8988T (cell line): ENCODE results near the gene HMG20A.
"Not testable (repeated sequence)": the region's sequence is repeated elsewhere in the genome, so short reads cannot be mapped to it uniquely, and the experiment has no call there.

Experiments
- DNase-seq: peaks from one replicate; pipeline ENCODE4 v3.0.0; 2011

The HMG20A gene

GRCh38 chr15:77420610-77421369, at the start of gene HMG20A:
TSS of gene HMG20A (plus strand) at chr15:77420888. CDS start at chr15:77458408, 37,520 bp downstream.
- no peak for DNase-seq

DNA sequence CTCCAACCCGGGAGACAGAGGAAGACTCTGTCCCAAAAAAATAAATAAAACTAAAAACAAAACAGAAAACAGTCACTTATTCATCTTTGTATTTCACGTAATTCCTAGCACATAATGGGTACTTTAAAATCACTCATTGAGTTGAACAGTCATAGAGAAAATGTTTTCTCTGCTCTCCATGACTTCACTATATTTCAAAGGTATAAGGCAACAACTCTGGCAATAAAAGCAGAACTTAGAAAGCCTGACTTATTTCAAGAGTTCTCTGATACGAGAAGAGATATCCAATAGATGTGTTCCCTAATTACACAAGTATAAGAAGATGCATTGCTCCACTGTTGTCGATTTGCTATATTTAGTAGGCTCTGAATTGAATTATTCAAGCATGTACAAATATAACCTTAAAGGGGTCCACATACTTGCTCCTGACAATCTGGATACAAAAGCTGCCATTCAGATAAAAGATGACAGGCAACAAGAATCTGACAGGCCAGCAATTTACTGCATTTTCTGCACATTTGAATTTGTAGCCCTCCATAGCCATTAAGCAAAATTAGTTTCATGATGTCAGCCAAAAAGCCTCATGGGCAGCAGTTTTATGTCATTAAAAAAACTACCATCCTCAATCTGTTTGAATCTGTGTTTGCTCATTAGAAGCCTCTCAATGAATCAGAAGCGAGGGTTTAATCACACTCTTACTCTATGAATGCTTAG, 48.7 kb upstream of the HMG20A start:
- no peak for DNase-seq

- DNase-seq: no peak
These were observed 47.2 kb upstream of the HMG20A start for GRCh38 chr15:77373441-77373840.

DNA sequence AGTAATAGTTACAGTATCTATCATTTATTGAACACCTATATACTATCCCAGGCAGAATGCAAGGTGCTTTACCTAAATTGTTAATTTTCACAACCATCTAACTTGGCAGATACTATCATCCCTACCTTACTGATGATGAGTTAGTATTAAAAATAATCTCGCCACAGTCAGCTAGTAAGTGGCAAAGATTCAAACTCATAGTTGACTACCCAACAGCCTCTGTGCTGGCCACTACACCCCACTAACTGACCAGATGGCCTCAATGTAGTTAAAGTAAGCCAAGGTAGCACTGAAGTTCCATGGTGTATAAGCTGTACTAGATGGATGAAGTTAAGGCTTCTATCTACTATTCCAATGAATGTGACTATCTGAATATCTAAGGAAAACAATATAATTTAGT, 45.6 kb upstream of the HMG20A start:
- no peak for DNase-seq

DNA sequence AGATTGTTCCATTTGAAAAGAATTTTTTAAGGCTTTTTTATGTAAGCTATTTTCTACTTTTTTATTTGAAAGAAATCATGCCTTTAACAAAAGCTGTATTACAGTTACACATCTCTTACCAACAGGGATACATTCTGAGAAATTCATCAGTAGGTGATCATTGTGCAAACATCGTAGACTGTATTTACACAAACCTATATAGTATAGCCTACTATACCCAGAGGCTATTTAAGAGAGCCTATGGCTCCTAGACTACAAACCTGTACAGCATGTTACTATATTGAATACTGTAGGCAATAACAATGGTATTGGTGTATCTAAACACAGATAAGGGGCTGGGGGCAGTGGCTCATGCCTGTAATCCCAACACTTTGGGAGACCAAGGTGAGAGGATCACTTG, 43.9 kb upstream of the HMG20A start:
- no peak for DNase-seq

DNA sequence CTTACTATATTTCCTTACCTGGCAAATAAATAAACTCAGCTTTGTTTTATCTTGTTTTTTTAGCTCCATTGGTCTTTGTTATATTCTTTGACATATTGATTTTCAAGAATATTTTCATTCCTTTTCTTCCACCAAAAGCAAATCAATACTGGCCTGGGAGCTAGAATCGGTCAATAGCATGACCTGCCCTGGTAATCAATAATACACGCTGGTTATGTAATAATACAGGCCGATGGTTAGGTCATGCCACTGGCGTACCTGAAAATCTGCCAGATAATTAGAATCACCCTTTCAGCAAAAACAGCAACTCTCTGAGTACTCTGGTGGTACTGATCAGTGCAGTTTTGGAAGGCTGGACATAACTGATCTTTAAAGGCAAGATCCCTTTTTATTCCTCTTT, 40.7 kb upstream of the HMG20A start:
- DNase-seq: no peak

DNA sequence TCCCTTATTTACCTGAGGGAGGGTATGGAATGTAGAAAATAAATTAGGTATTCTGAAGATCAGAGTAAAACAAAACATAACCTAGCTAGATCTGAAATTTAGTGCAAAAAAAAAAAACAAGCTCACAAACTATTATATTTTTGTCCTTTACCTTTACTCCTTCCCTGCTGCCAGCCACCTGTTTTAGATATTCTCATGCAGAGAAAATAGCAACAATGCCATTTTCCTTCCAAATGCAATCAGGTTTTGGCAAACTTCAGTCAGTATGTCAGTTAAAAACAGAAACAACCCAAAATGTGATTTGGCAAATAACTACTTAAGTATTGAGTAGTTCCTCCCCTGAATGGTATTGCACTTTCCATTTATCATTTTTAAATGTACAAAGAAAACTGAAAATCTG, 36.6 kb upstream of the HMG20A start:
- DNase-seq: no peak

- no peak for DNase-seq
These were observed 35.9 kb upstream of the HMG20A start for GRCh38 chr15:77384589-77385359.

DNA sequence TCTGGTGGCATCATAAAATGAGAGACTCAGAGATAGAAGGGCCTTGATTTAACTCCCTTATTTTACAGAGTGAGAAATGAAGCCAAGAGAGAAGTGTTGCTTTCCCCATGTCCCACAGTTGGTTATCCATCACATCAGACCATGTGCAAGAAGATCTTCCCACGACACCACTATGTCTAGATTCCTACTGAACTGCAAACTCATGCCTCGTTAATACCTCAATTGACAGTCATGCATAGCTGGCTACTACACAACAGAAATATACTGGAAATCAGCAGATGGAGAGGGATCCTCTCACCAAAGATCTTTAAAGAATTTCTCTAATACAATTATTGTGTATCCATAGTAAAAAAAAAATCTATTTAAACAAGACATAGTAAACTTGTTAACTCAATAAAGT, 34.1 kb upstream of the HMG20A start:
- DNase-seq: no peak

DNA sequence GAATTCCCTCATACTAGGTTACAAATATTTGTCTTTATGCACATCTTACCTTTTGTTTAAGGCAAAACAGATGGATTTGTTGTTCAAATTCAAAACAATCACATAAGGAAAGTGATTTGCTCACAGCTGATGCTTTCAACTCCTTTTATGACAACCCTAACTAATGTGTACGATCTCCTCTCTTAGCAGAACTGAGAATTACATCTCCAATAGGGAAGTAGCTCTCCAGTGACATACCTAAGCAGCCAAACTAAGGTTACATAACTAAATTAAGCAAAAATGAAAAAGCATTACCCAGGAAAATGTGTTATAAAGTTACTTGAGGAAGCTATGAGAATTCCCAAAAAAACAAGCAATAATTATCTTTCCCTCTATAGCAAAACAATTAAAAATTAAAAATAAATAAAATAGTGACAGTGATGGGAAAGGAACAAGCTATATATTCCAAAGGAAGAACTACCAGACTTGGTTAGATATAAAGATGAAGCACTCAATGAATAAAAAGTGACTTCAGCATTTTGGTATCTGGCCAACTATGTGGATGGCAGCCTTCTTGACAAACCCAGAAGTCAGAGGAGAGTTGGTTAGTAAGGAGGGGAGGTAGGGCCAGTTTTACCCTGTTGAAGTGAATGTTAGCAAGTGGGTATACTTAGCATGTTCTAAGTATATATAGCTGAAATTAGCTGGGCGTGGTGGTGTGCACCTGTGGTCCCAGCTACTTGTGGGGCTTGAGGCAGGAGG, 33.2 kb upstream of the HMG20A start:
- DNase-seq: no peak

DNA sequence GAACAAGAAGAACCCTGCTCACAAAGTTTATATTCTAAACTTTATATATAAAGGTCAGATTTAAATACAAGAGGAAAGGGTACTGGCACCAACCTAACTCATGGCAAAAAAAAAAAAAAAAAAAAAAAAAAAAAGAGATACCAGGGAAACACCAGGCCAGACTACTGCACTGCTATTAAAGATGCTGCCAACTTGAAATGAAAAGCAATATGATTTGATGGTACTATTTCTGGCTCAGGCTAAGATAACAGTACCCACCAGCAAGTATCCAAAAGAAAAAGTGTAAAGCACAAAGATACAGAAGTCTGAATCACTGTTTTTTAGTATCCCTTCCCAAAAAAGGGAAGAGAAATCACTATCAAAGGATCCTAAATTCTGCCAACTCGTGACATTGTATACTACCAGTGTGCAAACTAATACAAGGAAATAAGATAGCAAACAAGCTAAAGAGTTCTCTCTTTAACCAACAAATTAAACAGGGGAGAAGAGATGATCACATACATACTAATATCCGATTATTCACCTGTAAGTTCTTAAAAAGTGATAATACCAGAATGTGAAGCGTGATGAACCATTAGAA, 29.2 kb upstream of the HMG20A start:
- no peak for DNase-seq

- DNase-seq: no peak
These were observed 27.8 kb upstream of the HMG20A start for GRCh38 chr15:77392762-77393470.

GRCh38 chr15:77393471-77393840, 27.2 kb upstream of the HMG20A start:
- DNase-seq: no peak

- DNase-seq: no peak
These were observed 25.5 kb upstream of the HMG20A start for GRCh38 chr15:77395013-77395774.

- no peak for DNase-seq
These were observed 24.0 kb upstream of the HMG20A start for GRCh38 chr15:77396692-77397091.

DNA sequence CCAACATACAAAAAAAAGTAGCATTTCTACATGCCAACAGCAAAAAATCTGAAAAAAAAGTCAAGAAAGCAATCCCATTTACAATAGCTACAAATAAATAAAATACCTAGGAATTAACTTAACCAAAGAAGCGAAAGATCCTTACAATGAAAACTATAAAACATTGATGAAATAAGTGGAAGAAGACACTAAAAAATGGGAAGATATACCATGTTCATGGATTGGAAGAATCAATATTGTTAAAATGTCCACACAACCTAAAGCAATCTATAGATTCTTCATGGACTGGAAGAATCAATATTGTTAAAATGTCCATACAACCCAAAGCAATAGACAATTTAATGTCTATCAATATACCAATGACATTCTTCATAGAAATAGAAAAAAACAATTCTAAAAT, 21.8 kb upstream of the HMG20A start:
- no peak for DNase-seq

GRCh38 chr15:77400258-77400657, 20.4 kb upstream of the HMG20A start:
- DNase-seq: no peak

DNA sequence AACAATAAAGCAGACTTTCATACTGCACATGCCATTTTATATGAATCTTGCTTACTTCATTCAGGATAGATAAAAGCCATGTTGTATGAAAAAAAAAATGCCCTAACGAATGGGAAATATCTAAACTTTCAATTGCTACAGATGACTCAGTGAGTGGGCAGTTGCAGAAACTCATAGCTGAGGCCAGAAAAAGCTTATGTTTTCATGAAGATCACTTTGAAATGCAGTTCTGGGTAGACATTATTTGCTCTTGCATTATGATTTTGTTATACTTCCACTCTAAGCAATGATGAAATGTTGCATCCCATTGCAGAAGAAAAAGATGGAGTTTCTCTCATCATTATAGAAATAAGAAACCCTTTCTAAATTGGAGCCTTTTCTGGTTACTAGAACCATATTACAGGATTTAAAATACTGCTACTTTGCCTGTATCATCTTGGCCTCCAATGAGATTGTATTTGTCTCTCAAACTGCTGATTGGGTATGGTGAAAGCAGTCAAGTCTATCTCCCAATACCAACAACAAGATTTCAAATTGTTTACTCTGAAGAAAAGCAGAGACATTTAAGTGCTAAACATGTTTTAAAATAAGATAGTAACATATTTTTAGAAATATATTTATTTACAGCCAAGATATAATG, 17.8 kb upstream of the HMG20A start:
- DNase-seq: no peak

GRCh38 chr15:77406173-77406759, 14.4 kb upstream of the HMG20A start:
- DNase-seq: not testable (repeated sequence)

- DNase-seq: no peak
These were observed 13.8 kb upstream of the HMG20A start for GRCh38 chr15:77406846-77407245.
